ENCODE measurements around the gene CPNE6.
A peak's percentile ranks its signal among the peaks of the same experiment; 100 is the strongest.

Gene CPNE6

DNA sequence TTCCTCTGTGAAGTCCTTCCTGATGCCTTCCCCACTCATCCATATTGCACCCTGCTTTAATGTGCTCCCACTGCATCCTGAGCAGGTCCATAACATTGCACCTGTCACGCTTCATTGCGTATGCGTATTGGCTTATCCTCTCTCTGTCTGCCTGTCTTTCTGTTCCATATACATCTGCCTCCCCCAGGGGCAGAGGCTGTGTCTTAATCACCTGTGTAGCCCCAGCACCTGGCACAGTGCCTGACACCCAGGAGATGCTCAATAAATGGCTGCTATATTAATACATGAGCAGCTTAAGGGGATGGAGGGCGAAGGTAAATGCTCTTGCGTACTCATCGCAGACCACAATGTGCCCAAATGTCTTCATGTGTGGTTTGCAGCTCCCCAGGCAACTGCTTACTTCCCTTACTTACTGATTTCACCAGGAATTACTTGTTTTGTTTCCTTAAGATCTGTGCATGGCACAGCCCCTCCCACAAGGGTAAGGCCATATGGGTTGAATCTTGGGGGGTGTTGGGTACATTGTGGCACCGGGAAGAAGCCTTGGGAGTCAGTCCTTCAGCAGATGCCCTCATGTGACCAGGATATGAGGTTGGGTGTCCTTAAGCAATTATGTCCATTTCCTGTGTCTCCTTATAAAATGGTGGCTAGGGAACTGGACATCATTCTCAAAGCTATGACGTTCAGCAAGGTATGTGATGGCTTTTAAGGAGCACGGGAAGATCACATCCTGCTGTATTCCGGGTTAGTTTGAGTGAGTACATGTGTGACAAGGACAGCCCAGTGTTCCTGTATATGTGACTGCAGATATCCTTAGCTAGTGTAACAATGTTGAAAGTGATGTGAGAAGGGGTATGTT lies 848 bp upstream of the CPNE6 start:
- peak; percentile 6 for DNase-seq

- DNase-seq = no peak
These were observed 571 bp downstream of the CPNE6 start for GRCh38 chr14:24071836-24072430.

GRCh38 chr14:24072436-24072835 lies 1.1 kb downstream of the CPNE6 start:
- DNase-seq = no peak

GRCh38 chr14:24072881-24073877 lies 1.8 kb downstream of the CPNE6 start:
- DNase-seq = no peak

DNA sequence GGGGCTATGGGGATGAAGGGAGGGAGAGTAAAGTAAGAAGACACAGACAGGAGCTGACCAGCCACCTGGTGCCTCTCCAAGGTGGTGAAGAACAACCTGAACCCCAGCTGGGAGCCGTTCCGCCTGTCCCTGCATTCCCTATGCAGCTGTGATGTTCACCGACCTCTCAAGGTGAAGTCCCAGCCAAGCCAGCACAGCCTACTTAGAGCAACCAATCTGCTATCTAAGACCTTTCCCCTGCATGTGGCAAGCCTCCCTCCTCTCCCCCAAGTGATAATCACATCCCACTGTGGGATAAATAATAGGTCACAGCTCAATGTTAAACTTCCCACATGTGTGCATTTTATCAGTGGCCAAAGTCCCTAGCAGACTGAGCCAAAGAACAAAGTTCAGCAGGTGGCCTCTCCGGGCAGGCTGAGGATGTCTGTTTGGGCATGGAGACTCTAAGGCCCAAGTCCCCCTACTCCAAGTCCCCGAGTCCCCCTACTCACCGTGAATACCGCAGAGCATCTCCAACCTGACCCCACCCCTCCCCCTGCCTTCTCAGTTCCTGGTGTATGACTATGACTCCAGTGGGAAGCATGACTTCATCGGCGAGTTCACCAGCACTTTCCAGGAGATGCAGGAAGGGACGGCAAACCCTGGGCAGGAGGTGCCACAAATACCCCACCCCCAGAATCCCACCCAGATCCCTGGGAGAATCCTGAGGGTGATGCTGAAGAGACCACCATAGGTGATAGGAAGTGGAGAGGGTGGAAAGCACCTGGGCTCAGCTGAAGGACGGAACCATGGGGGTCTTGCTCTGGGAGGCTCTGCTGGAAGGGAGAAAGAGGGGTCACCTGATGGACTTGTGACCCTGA lies 3.5 kb downstream of the CPNE6 start:
- DNase-seq = no peak

- DNase-seq = peak; percentile 13
These were observed 4.3 kb downstream of the CPNE6 start for GRCh38 chr14:24075485-24076301.

GRCh38 chr14:24076302-24076601 lies 4.9 kb downstream of the CPNE6 start:
- DNase-seq = no peak

GRCh38 chr14:24077086-24077485 lies 5.7 kb downstream of the CPNE6 start:
- DNase-seq = no peak

- no peak for DNase-seq
These were observed 6.8 kb downstream of the CPNE6 start for GRCh38 chr14:24078146-24078545.

- DNase-seq = peak; percentile 71
These were observed 8.3 kb downstream of the CPNE6 start for GRCh38 chr14:24079491-24080141.

DNA sequence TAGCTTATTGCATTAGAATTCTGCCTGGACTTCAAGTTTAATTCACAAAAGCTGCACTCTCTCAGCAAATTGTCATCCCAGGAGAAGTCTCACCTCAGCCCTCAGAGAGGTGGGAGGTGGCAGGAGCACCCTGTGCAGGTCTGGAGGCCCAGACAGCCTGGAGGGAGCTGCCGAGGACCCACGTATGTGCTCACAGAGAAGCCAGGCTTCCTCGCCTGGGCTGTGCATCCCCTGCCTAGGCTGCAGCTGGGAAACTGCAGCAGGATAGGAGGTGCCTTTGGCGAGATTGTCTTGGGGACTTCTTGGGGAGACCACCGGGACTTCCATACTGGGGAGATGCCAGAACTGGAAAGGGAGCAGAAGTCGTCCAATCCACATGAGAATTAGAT lies 8.8 kb downstream of the CPNE6 start:
- DNase-seq = no peak

DNA sequence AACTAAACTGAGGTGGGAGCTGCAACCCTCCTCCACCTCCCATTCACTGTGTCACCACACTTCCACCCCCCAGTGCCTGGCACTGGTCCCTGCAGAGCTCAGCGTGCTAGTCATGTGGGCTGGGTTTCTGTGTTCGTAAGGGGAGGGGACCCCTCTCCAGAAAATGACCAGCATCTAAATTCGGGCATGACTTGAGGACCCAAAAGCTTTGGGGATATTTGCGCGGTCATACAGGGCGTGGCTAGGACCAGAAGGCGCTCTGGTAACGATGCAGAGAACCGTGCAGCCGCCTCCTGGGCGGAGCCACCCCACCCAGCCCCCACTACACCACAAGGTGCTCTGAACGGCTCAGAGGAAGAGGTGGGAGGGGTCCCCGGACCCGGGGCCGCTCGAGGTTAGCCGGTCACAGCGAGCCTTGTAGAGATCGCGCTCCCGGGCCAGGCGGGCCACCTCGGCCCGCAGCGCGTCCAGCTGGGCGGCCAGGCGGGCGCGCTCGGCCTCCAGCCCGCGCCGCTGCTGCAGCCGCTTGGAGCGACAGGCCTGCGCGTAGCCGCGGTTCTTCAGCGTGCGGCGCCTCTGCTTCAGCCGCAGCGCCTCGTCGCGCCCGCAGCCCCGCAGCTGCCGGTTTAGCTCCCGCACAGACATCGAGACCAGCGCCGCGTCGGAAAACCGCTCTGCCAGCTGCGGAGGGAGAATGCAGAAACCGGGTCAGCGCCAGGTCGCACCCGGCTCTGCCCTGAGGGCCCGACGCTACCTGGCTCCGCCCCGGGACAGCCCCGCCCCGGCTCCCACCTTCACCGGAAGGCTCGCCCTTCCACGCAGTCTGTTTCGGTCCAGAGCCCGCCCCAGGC lies 9.8 kb downstream of the CPNE6 start:
- DNase-seq = peak; percentile 73

GRCh38 chr14:24081739-24082211 lies 10.4 kb downstream of the CPNE6 start:
- DNase-seq = no peak

DNA sequence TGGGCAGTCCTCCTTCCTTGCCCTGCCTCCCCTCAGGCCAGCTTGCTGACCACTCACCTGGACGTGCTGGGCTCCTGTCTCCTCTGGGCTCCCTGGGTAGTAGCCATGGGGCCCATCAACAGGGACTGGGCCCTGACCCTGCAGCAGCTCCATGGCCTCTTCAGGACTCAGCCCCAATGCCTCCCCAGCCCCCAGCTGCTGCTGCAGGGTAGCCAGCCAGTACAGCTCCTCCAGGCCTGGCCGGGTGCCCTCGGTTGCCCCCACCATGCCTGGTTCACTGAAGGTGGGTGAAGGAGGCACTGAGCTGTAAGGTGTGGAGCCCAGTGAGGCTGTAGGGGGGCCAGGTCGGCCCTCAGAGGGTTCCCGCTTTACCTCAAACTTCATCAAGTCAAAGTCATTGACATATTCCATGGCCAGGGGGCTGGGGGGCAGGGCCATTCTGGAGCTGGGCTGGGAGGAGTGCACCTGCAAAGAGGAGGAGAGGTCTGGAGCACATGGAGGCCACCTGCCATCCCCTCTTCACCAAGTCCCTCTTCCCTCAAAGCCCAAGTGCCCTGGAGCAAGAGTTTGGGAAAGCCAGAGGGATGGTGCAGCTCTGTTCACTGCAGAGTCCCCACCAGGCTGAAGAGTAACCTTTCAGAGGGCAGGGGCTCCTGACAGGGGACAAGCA lies 11.2 kb downstream of the CPNE6 start:
- no peak for DNase-seq

GRCh38 chr14:24083462-24083861 lies 12.1 kb downstream of the CPNE6 start:
- no peak for DNase-seq

DNA sequence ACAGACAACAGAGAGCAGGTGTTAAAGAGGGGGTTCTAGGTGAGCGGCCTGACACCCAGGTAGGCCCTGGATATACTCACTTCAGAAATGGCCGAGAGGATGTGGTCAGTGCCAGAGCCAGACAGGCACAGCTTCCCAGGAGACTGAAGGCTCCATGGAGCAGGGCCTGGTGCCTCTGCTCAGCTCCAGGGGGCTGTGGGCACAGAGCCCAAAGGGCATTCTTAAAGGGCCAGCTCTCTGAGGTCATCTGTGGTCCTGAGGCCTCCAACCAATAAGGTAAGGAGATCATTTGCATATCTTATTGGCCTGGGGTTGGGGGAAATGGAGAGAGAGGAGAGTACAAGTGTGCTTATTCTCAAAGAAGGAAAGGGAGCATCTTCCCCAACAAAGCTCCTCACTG lies 13.1 kb downstream of the CPNE6 start:
- no peak for DNase-seq

GRCh38 chr14:24085215-24085614 lies 13.9 kb downstream of the CPNE6 start:
- DNase-seq = no peak

DNA sequence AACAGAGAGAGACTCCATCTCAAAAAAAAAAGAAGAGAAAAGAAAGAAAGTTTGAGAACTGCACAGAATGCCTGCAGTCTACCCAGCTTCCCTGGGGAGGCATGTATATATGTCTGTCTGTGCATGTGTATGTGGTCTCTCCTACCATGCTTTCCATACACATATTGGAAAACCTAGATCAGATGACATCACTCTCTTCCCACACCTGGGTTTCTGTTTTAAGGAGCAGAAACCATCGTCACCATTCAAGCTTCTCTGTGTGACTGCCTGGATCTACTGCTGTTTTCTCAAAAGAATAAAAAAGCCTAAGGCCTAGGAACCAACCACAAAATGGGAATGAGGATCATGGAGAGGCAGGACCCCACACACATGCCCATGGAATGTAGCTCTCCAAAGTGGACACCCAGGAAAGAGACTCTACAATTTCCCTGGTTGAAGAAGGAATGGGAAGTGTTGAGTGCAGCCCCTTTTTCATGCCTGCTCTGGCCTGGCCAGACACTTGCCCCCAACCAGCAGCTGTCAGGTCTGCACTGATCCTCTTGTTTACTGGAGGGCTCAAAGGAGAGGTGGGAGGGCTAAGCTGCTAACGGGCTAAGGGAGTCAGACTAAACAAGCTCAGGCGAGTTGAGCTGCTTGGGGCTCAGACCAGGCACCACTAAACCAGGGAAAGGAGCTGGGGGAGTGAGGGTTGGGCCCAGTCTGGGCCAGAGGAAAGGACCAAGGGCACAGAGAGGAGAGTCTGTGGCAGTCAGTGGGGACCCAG lies 15.0 kb downstream of the CPNE6 start:
- DNase-seq = no peak

GRCh38 chr14:24087004-24087403 lies 15.6 kb downstream of the CPNE6 start:
- DNase-seq = no peak
